HCT116 (cell line): Measurements from ENCODE around the gene ARID2. TPM values are rescaled to one million over a fixed set of nuclear protein-coding genes. Genes with fewer than 3 reads are reported as not detected.

Source experiments
- ATAC-seq: fragments of 200-7000 bp; cut with Tn5 transposase; 2 replicates; pipeline ENCODE4 v1.9.1; 2020; ENCODE audit warnings: mild to moderate bottlenecking, moderate library complexity
- BruUV-seq: library from RNA; stranded (reverse); fragments of 400-500 nt; replicated peaks from 2 replicates; lab custom pipeline; 2021; lab: Mats Ljungman, UMichigan
- CTCF ChIA-PET: fragments of 300-600 bp; sonication (Branson Sonifier 250); formaldehyde crosslinking; loops from one replicate; lab custom pipeline; 2021; ENCODE audit warnings: antibody characterized with exemption; lab: Charles Lee
- POLR2A ChIA-PET: fragments of 300-600, 350-600 bp; sonication (Branson Sonifier 250); formaldehyde crosslinking; loops from one replicate; lab custom pipeline; 2021; ENCODE audit warnings: antibody characterized with exemption; lab: Charles Lee
- RAD21 ChIA-PET, 2 experiments: fragments of 300-600 bp; sonication (Branson Sonifier 250); formaldehyde crosslinking; loops; one replicate each; lab custom pipeline; 2023; ENCODE audit warnings: low total read pairs in 2 of 2; ENCODE audit not compliant: uncharacterized antibody in 2 of 2, unreplicated experiment in 2 of 2, low non-redundant PET in 1 of 2; lab: Charles Lee
- DNase-seq: peaks from one replicate; pipeline ENCODE4 v3.0.0-alpha.2; 2010; ENCODE audit warnings: low read depth, low spot score
- H2AFZ ChIP-seq: fragments of 200-600 bp; shearing (Covaris generic), sonication (generic); 2 replicates; pipeline ENCODE4 v1.6.1; 2017; ENCODE audit warnings: low read depth, mixed run types, mixed read lengths, antibody characterized with exemption, low read length; ENCODE audit not compliant: poor library complexity, severe bottlenecking
- H3K27ac ChIP-seq: 2 replicates; pipeline ENCODE4 v1.5.1; 2012; ENCODE audit warnings: low read depth, low read length
- H3K27me3 ChIP-seq: fragments of 200-600 bp; sonication (generic); 2 replicates; pipeline ENCODE4 v1.6.1; 2016; ENCODE audit warnings: mixed run types, low read length, mixed read lengths; ENCODE audit not compliant: insufficient read depth
- H3K36me3 ChIP-seq, 2 experiments: fragments of 200-500 bp in 1 of 2; fragments of 200-600 bp in 1 of 2; sonication (Bioruptor generic) in 1 of 2; sonication (generic) in 1 of 2; 2 replicates each; pipeline versions ENCODE4 v1.5.1 to v1.6.1; 2014 to 2016; ENCODE audit warnings: low read length in 2 of 2, inconsistent platforms in 1 of 2, mixed read lengths in 1 of 2, mixed run types in 1 of 2; ENCODE audit not compliant: insufficient read depth in 2 of 2, control insufficient read depth in 1 of 2
- H3K4me1 ChIP-seq, 2 experiments: fragments of 200-600 bp in 1 of 2; sonication (generic) in 1 of 2; 2 replicates each; pipeline versions ENCODE4 v1.5.1 to v1.6.1; 2012 to 2017; ENCODE audit warnings: low read length in 2 of 2, inconsistent platforms in 1 of 2, mild to moderate bottlenecking in 1 of 2, mixed read lengths in 1 of 2, mixed run types in 1 of 2, moderate library complexity in 1 of 2; ENCODE audit not compliant: insufficient read depth in 2 of 2, control insufficient read depth in 1 of 2
- H3K4me2 ChIP-seq: fragments of 200-600 bp; sonication (generic); 2 replicates; pipeline ENCODE4 v1.6.1; 2017; ENCODE audit warnings: mixed run types, low read length, mixed read lengths
- H3K4me3 ChIP-seq, 2 experiments: fragments of 200-600 bp in 1 of 2; sonication (generic) in 1 of 2; replicated peaks in 1 of 2; 2 replicates each; pipeline ENCODE4 v1.5.1; 2011 to 2016; ENCODE audit warnings: low read length in 2 of 2, control low read depth in 1 of 2, low read depth in 1 of 2, mild to moderate bottlenecking in 1 of 2, mixed read lengths in 1 of 2, mixed run types in 1 of 2
- H3K79me2 ChIP-seq: fragments of 200-600 bp; sonication (generic); 2 replicates; pipeline ENCODE4 v1.6.1; 2017; ENCODE audit warnings: mild to moderate bottlenecking, mixed run types, low read length, moderate library complexity, mixed read lengths; ENCODE audit not compliant: insufficient read depth
- H3K9ac ChIP-seq: fragments of 200-600 bp; sonication (generic); 2 replicates; pipeline ENCODE4 v1.6.1; 2016; ENCODE audit warnings: low read length, mixed read lengths
- H3K9me2 ChIP-seq: fragments of 200-600 bp; sonication (generic), shearing (Covaris generic); 2 replicates; pipeline ENCODE4 v1.6.1; 2017; ENCODE audit warnings: mixed run types, mild to moderate bottlenecking, moderate library complexity; ENCODE audit not compliant: insufficient read depth
- H3K9me3 ChIP-seq, 2 experiments: fragments of 200-500 bp in 1 of 2; fragments of 200-600 bp in 1 of 2; sonication (Bioruptor generic) in 1 of 2; sonication (generic) in 1 of 2; 2 replicates each; pipeline ENCODE4 v1.6.1; 2014 to 2017; ENCODE audit warnings: low read length in 2 of 2, mixed read lengths in 2 of 2, inconsistent platforms in 1 of 2, low read depth in 1 of 2, mild to moderate bottlenecking in 1 of 2, mixed run types in 1 of 2, moderate library complexity in 1 of 2; ENCODE audit not compliant: control insufficient read depth in 1 of 2, insufficient read depth in 1 of 2
- H4K20me1 ChIP-seq: fragments of 200-600 bp; sonication (generic), shearing (Covaris generic); 2 replicates; pipeline ENCODE4 v1.6.1; 2017; ENCODE audit warnings: mixed run types, mild to moderate bottlenecking, moderate library complexity; ENCODE audit not compliant: insufficient read depth
- CBX3 ChIP-seq: IDR thresholded peaks from 2 replicates; pipeline ENCODE4 v1.6.1; 2012; ENCODE audit warnings: low read depth
- CEBPB ChIP-seq: IDR thresholded peaks from 2 replicates; pipeline ENCODE4 v1.6.1; 2012; ENCODE audit warnings: low read depth
- EGR1 ChIP-seq: IDR thresholded peaks from 2 replicates; pipeline ENCODE4 v1.6.1; 2012; ENCODE audit warnings: low read depth
- ELF1 ChIP-seq: IDR thresholded peaks from 2 replicates; pipeline ENCODE4 v1.6.1; 2012; ENCODE audit warnings: low read depth, borderline replicate concordance
- EZH2phosphoT487 ChIP-seq: fragments of 200-600 bp; IDR thresholded peaks from 2 replicates; pipeline ENCODE4 v1.6.1; 2018; ENCODE audit warnings: antibody characterized with exemption, borderline replicate concordance
- JUND ChIP-seq: IDR thresholded peaks from 2 replicates; pipeline ENCODE4 v1.6.1; 2012
- POLR2A ChIP-seq: IDR thresholded peaks from 2 replicates; pipeline ENCODE4 v1.7.0; 2011; ENCODE audit warnings: borderline replicate concordance; ENCODE audit not compliant: insufficient read depth, insufficient read length; ENCODE audit errors: extremely low read depth
- POLR2AphosphoS5 ChIP-seq: IDR thresholded peaks from 2 replicates; pipeline ENCODE4 v1.6.1; 2011; ENCODE audit warnings: mild to moderate bottlenecking, low read depth, low read length, moderate library complexity
- RAD21 ChIP-seq: IDR thresholded peaks from 2 replicates; pipeline ENCODE4 v1.6.1; 2012; ENCODE audit warnings: low read depth, mild to moderate bottlenecking
- SIN3A ChIP-seq: IDR thresholded peaks from 2 replicates; pipeline ENCODE4 v1.6.1; 2012; ENCODE audit warnings: low read depth
- SP1 ChIP-seq: IDR thresholded peaks from 2 replicates; pipeline ENCODE4 v1.6.1; 2012; ENCODE audit warnings: low read depth
- SRF ChIP-seq: IDR thresholded peaks from 2 replicates; pipeline ENCODE4 v1.6.1; 2012; ENCODE audit warnings: low read depth
- TCF7L2 ChIP-seq: IDR thresholded peaks from 2 replicates; pipeline ENCODE4 v1.7.0; 2011; ENCODE audit warnings: borderline replicate concordance, inconsistent platforms; ENCODE audit not compliant: insufficient read depth, insufficient read length; ENCODE audit errors: extremely low read depth
- YY1 ChIP-seq: IDR thresholded peaks from 2 replicates; pipeline ENCODE4 v1.6.1; 2011; ENCODE audit warnings: low read length, low read depth, moderate library complexity, mild to moderate bottlenecking; ENCODE audit not compliant: insufficient replicate concordance; ENCODE audit errors: extremely low read depth
- ZFX ChIP-seq: fragments of 450-650 bp; IDR thresholded peaks from 2 replicates; pipeline ENCODE4 v1.6.1; 2017
- ZNF274 ChIP-seq: fragments of 200-500 bp; sonication (Bioruptor generic); IDR thresholded peaks from 2 replicates; pipeline ENCODE4 v1.6.1; 2014; ENCODE audit warnings: mild to moderate bottlenecking, low read depth, low read length, inconsistent platforms
- intact Hi-C: fragments of 100-400 bp; cut with micrococcal nuclease; formaldehyde crosslinking; loops from 2 replicates; pipeline ENCODE4 v1.10.0; 2022
- total RNA-seq: library from RNA; stranded (reverse); gene quantifications from one replicate; pipeline ENCODE4 v1.2.1, GENCODE V29; 2021; ENCODE audit not compliant: unreplicated experiment
- TF ChIP-seq, protein P1 (sequence below): IDR thresholded peaks from 2 replicates; pipeline ENCODE4 v1.6.1; 2012; ENCODE audit warnings: low read depth
- TF ChIP-seq, protein P2 (sequence below): IDR thresholded peaks from 2 replicates; pipeline ENCODE4 v1.6.1; 2011; ENCODE audit warnings: mild to moderate bottlenecking, low read length, moderate library complexity; ENCODE audit not compliant: insufficient replicate concordance; ENCODE audit errors: extremely low read depth
- TF ChIP-seq, protein P3 (sequence below), 3 experiments: fragments of 200-600 bp in 1 of 3; sonication (generic) in 1 of 3; IDR thresholded peaks in 2 of 3; conservative IDR thresholded peaks in 1 of 3; 2 replicates each; pipeline ENCODE4 v1.5.1; 2012 to 2017; ENCODE audit warnings: low read depth in 2 of 3, low read length in 2 of 3, antibody characterized with exemption in 1 of 3, borderline replicate concordance in 1 of 3, control low read depth in 1 of 3, mild to moderate bottlenecking in 1 of 3, mixed read lengths in 1 of 3, mixed run types in 1 of 3, moderate library complexity in 1 of 3; ENCODE audit not compliant: insufficient read depth in 1 of 3
- TF ChIP-seq, protein P4 (sequence below): IDR thresholded peaks from 2 replicates; pipeline ENCODE4 v1.6.1; 2012

The ARID2 gene
- total RNA-seq, 1 experiment from 2014 or later = 30.5 TPM

DNA sequence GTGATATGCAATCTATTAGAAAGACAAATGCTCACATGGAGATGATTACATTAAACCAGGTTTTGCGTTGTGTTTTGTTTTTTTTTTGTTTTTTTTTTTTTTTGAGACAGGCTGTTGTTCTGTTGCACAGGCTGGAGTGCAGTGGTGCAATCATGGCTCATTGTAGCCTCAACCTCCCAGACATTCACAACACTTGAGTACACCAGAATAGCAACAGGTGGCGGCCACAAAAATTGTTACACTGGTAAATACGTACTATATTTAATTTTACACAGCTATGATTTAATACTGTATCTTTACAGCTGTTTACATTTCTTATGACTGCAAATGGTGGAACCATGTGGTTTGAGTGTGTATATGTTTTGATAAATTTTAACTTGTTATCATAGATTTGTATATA lies 200.9 kb downstream of the ARID2 start:
- TF ChIP-seq TCF7L2 (no peak), POLR2A (no peak), CBX3 (no peak), ZNF274 (no peak), EGR1 (no peak), POLR2AphosphoS5 (no peak), CEBPB (no peak), SRF (no peak), ELF1 (no peak), SP1 (no peak), JUND (no peak), EZH2phosphoT487 (no peak), RAD21 (no peak), ZFX (no peak), SIN3A (no peak), YY1 (no peak)
- TF ChIP-seq, protein P1, sequence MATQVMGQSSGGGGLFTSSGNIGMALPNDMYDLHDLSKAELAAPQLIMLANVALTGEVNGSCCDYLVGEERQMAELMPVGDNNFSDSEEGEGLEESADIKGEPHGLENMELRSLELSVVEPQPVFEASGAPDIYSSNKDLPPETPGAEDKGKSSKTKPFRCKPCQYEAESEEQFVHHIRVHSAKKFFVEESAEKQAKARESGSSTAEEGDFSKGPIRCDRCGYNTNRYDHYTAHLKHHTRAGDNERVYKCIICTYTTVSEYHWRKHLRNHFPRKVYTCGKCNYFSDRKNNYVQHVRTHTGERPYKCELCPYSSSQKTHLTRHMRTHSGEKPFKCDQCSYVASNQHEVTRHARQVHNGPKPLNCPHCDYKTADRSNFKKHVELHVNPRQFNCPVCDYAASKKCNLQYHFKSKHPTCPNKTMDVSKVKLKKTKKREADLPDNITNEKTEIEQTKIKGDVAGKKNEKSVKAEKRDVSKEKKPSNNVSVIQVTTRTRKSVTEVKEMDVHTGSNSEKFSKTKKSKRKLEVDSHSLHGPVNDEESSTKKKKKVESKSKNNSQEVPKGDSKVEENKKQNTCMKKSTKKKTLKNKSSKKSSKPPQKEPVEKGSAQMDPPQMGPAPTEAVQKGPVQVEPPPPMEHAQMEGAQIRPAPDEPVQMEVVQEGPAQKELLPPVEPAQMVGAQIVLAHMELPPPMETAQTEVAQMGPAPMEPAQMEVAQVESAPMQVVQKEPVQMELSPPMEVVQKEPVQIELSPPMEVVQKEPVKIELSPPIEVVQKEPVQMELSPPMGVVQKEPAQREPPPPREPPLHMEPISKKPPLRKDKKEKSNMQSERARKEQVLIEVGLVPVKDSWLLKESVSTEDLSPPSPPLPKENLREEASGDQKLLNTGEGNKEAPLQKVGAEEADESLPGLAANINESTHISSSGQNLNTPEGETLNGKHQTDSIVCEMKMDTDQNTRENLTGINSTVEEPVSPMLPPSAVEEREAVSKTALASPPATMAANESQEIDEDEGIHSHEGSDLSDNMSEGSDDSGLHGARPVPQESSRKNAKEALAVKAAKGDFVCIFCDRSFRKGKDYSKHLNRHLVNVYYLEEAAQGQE = no peak
- TF ChIP-seq, protein P2, sequence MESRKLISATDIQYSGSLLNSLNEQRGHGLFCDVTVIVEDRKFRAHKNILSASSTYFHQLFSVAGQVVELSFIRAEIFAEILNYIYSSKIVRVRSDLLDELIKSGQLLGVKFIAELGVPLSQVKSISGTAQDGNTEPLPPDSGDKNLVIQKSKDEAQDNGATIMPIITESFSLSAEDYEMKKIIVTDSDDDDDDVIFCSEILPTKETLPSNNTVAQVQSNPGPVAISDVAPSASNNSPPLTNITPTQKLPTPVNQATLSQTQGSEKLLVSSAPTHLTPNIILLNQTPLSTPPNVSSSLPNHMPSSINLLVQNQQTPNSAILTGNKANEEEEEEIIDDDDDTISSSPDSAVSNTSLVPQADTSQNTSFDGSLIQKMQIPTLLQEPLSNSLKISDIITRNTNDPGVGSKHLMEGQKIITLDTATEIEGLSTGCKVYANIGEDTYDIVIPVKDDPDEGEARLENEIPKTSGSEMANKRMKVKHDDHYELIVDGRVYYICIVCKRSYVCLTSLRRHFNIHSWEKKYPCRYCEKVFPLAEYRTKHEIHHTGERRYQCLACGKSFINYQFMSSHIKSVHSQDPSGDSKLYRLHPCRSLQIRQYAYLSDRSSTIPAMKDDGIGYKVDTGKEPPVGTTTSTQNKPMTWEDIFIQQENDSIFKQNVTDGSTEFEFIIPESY = no peak
- TF ChIP-seq, protein P3, sequence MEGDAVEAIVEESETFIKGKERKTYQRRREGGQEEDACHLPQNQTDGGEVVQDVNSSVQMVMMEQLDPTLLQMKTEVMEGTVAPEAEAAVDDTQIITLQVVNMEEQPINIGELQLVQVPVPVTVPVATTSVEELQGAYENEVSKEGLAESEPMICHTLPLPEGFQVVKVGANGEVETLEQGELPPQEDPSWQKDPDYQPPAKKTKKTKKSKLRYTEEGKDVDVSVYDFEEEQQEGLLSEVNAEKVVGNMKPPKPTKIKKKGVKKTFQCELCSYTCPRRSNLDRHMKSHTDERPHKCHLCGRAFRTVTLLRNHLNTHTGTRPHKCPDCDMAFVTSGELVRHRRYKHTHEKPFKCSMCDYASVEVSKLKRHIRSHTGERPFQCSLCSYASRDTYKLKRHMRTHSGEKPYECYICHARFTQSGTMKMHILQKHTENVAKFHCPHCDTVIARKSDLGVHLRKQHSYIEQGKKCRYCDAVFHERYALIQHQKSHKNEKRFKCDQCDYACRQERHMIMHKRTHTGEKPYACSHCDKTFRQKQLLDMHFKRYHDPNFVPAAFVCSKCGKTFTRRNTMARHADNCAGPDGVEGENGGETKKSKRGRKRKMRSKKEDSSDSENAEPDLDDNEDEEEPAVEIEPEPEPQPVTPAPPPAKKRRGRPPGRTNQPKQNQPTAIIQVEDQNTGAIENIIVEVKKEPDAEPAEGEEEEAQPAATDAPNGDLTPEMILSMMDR (IDR thresholded peaks at IDR 0.05 in 2 of 3, conservative IDR thresholded peaks at IDR 0.05 in 1 of 3; ENCODE audit: borderline replicate concordance in 1 of 3, insufficient read depth in 1 of 3, low read depth in 2 of 3, low read length in 2 of 3) = no peak
- TF ChIP-seq, protein P4, sequence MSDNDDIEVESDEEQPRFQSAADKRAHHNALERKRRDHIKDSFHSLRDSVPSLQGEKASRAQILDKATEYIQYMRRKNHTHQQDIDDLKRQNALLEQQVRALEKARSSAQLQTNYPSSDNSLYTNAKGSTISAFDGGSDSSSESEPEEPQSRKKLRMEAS = no peak
- DNase-seq = no peak
- RAD21 ChIA-PET = no interaction called here
- Histone ChIP-seq H3K4me3 (no peak overlapping the region), H3K27ac (no peak overlapping the region), H4K20me1 (peaks cover 5% of the 10 kb centered on the region), H3K4me2 (no peak overlapping the region), H3K27me3 (no peaks in the 10 kb centered on the region), H3K9ac (no peak overlapping the region), H3K79me2 (no peaks in the 10 kb centered on the region), H3K9me3 (no peaks in the 10 kb centered on the region), H3K9me2 (no peaks in the 10 kb centered on the region), H3K4me1 (no peaks in the 10 kb centered on the region), H3K36me3 (peaks cover 22 to 37% of the 10 kb centered on the region in 2 experiments), H2AFZ (no peak overlapping the region)
- intact Hi-C loops = no loop called here
- CTCF ChIA-PET = no interaction called here
- ATAC-seq = no peak
- no TSS peak for BruUV-seq
- POLR2A ChIA-PET = no interaction called here
